GM12873 (cell line): ENCODE results near the gene MCRIP2.

Experiments used
- CTCF ChIP-seq: IDR thresholded peaks from 2 replicates; pipeline ENCODE4 v1.5.1; 2012; ENCODE audit warnings: low read depth, mild to moderate bottlenecking, moderate library complexity, low read length, control low read depth; ENCODE audit not compliant: insufficient read depth; ENCODE audit errors: missing control alignments

The MCRIP2 gene

GRCh38 chr16:642189-643049 is 791 bp downstream of the MCRIP2 start:
- TF ChIP-seq CTCF: no peak

- no peak for TF ChIP-seq CTCF
Measured at GRCh38 chr16:643050-643368, 1.4 kb downstream of the MCRIP2 start.

GRCh38 chr16:644556-644955 is 2.9 kb downstream of the MCRIP2 start:
- TF ChIP-seq CTCF: no peak

GRCh38 chr16:645852-646678 is 4.4 kb downstream of the MCRIP2 start:
- TF ChIP-seq CTCF: no peak

GRCh38 chr16:646679-647172 is 5.1 kb downstream of the MCRIP2 start:
- no peak for TF ChIP-seq CTCF

- no peak for TF ChIP-seq CTCF
Measured at GRCh38 chr16:647173-647902, 5.7 kb downstream of the MCRIP2 start.
